AG09319 (cell line): ENCODE measurements around the gene CSNK2B.

Source experiments
- DNase-seq: peaks from one replicate; pipeline ENCODE4 v3.0.0-alpha.2; 2010; ENCODE audit warnings: low read depth; ENCODE audit errors: extremely low read depth
- TF ChIP-seq, protein P1 (sequence below): IDR thresholded peaks from 2 replicates; pipeline ENCODE4 v1.5.1; 2011; ENCODE audit warnings: low read depth, mild to moderate bottlenecking, inconsistent platforms, low read length, moderate library complexity

CSNK2B gene

GRCh38 chr6:31651602-31652191 is 14.2 kb upstream of the CSNK2B start:
- TF ChIP-seq, protein P1, sequence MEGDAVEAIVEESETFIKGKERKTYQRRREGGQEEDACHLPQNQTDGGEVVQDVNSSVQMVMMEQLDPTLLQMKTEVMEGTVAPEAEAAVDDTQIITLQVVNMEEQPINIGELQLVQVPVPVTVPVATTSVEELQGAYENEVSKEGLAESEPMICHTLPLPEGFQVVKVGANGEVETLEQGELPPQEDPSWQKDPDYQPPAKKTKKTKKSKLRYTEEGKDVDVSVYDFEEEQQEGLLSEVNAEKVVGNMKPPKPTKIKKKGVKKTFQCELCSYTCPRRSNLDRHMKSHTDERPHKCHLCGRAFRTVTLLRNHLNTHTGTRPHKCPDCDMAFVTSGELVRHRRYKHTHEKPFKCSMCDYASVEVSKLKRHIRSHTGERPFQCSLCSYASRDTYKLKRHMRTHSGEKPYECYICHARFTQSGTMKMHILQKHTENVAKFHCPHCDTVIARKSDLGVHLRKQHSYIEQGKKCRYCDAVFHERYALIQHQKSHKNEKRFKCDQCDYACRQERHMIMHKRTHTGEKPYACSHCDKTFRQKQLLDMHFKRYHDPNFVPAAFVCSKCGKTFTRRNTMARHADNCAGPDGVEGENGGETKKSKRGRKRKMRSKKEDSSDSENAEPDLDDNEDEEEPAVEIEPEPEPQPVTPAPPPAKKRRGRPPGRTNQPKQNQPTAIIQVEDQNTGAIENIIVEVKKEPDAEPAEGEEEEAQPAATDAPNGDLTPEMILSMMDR = no peak
- DNase-seq = peak; percentile 53

DNA sequence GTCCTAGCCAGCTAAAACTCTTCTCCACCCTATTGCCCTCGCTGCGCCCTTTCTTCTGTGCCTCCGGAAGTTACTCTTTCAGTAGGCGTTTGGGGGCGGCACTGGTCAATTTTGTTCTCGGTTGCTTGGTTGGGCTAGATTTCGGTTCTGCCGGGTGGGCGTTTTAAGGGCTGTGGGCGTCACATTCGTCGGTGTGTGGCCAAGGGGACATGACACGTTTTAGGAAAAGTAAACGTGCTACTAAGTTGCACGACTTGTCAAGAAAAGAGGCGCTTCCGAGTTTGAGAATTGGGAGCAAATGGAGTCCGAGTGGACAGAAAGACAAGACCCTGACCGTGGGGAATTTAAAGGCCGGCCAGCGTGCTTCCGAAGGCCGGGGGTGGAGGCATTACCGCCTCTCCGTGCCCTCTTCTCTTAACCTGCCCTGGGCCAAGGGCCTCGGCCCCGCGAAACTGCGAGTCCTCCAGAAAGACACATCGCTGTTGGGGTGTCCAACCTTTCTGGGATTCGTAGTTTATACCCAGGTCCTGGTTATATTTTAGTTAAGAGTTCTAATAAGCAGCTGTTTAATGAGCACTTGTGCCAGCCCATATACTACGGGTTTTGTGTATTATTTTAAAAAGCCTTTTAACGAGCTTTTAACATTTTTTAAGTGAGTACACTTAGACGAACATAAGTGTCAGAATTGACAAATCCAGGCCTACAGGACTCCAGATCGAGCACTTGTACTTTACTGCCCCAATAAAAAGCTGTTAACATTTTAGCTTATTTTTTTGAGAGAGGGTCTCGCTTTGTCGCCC is 12.8 kb upstream of the CSNK2B start:
- no peak for DNase-seq

GRCh38 chr6:31654574-31655348 is 11.1 kb upstream of the CSNK2B start:
- no peak for DNase-seq
- TF ChIP-seq, protein P1 = no peak

More for the DNA sequence above, 12.8 kb upstream of the CSNK2B start:
- TF ChIP-seq, protein P1 = peak; percentile 9

- no peak for DNase-seq
- TF ChIP-seq, protein P1 = no peak
Observed at GRCh38 chr6:31655349-31656237, 10.3 kb upstream of the CSNK2B start, which contains the start of gene APOM. Gene APOM, plus strand, starts transcription at chr6:31655894. Its CDS starts 73 bp downstream, at chr6:31655967.

DNA sequence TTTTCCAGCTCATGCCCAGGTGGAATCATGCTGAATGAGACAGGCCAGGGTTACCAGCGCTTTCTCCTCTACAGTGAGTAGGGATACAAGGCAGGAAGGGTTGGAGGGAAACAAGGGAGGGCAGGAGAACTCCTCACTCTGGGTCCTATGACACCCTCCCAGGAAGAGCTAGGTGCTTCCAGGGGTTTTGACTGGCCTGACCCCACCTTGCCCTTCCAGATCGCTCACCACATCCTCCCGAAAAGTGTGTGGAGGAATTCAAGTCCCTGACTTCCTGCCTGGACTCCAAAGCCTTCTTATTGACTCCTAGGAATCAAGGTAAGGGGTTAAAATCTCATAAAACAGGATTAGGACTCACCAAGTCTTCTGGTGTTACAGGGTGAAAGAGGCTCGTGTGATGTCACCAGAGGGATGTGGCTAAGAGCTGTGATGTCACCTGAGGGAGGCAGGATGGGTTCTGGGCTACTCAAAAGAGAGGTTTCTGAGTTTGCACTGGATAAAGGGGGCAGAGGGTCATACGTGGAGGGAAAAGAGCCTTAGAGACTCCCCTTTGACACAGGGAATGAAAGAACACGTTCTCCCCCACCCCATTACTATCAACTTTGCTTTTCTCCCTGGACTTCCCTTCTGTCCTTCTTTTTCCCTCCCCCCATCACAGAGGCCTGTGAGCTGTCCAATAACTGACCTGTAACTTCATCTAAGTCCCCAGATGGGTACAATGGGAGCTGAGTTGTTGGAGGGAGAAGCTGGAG is 8.3 kb upstream of the CSNK2B start:
- no peak for DNase-seq
- TF ChIP-seq, protein P1 = no peak

GRCh38 chr6:31658158-31658688 is 7.7 kb upstream of the CSNK2B start:
- TF ChIP-seq, protein P1 = no peak
- DNase-seq = no peak
